OCI-LY1 (cell line): ENCODE results near the gene ARHGEF37.

Experiments
- H2AFZ ChIP-seq: fragments of 200-600 bp; sonication (generic), shearing (Covaris generic); 2 replicates; pipeline ENCODE4 v1.6.0; 2014; ENCODE audit warnings: antibody characterized with exemption, mild to moderate bottlenecking, low read length
- H3F3A ChIP-seq: fragments of 200-600 bp; sonication (generic), shearing (Covaris generic); 2 replicates; pipeline ENCODE4 v1.6.0; 2014; ENCODE audit warnings: mild to moderate bottlenecking, antibody characterized with exemption, low read length, moderate library complexity; ENCODE audit not compliant: insufficient read depth
- H3K27ac ChIP-seq: fragments of 200-600 bp; sonication (generic); 2 replicates; pipeline ENCODE4 v1.5.1; 2014; ENCODE audit warnings: low read length, mixed run types, mild to moderate bottlenecking, low read depth; ENCODE audit not compliant: poor library complexity, severe bottlenecking
- H3K27me3 ChIP-seq: fragments of 200-600 bp; sonication (generic); 2 replicates; pipeline ENCODE4 v1.6.0; 2014; ENCODE audit warnings: antibody characterized with exemption, mild to moderate bottlenecking, low read length, moderate library complexity; ENCODE audit not compliant: insufficient read depth
- H3K36me3 ChIP-seq: fragments of 200-600 bp; sonication (generic); 2 replicates; pipeline ENCODE4 v1.6.1; 2014; ENCODE audit warnings: mild to moderate bottlenecking, antibody characterized with exemption, low read length, moderate library complexity, mixed read lengths; ENCODE audit not compliant: insufficient read depth
- H3K4me1 ChIP-seq: fragments of 200-600 bp; sonication (generic); 2 replicates; pipeline ENCODE4 v1.5.1; 2014; ENCODE audit warnings: mild to moderate bottlenecking, low read length, moderate library complexity; ENCODE audit not compliant: insufficient read depth, severe bottlenecking
- H3K4me2 ChIP-seq: fragments of 200-600 bp; sonication (generic), shearing (Covaris generic); 2 replicates; pipeline ENCODE4 v1.6.1; 2014; ENCODE audit warnings: low read length
- H3K4me3 ChIP-seq: fragments of 200-600 bp; sonication (generic); 2 replicates; pipeline ENCODE4 v1.5.1; 2014; ENCODE audit warnings: low read length, low read depth, mild to moderate bottlenecking, mixed read lengths; ENCODE audit not compliant: poor library complexity, severe bottlenecking
- H3K79me2 ChIP-seq: fragments of 200-600 bp; shearing (Covaris generic); 2 replicates; pipeline ENCODE4 v1.6.1; 2016; ENCODE audit warnings: mixed run types, low read length, mixed read lengths; ENCODE audit not compliant: insufficient read depth
- H3K9ac ChIP-seq: fragments of 200-600 bp; sonication (generic), shearing (Covaris generic); 2 replicates; pipeline ENCODE4 v1.6.1; 2014; ENCODE audit warnings: mild to moderate bottlenecking, low read length, mixed read lengths
- H3K9me2 ChIP-seq: fragments of 200-600 bp; sonication (generic), shearing (Covaris generic); 2 replicates; pipeline ENCODE4 v1.6.1; 2014; ENCODE audit warnings: low read depth, mild to moderate bottlenecking, low read length, mixed read lengths
- H3K9me3 ChIP-seq: fragments of 200-600 bp; shearing (Covaris generic); 2 replicates; pipeline ENCODE4 v1.6.1; 2014; ENCODE audit warnings: low read length, mixed read lengths
- H4K20me1 ChIP-seq: fragments of 200-600 bp; sonication (generic), shearing (Covaris generic); 2 replicates; pipeline ENCODE4 v1.6.0; 2016; ENCODE audit warnings: mild to moderate bottlenecking, low read length; ENCODE audit not compliant: insufficient read depth
- EZH2 ChIP-seq: fragments of 200-600 bp; sonication (generic), shearing (Covaris generic); IDR thresholded peaks from 2 replicates; pipeline ENCODE4 v1.8.0; 2017; ENCODE audit warnings: borderline replicate concordance, mixed run types, mild to moderate bottlenecking, antibody characterized with exemption, low read length, moderate library complexity, mixed read lengths
- TF ChIP-seq, protein P1 (sequence below): fragments of 200-600 bp; sonication (generic), shearing (Covaris generic); IDR thresholded peaks from 2 replicates; pipeline ENCODE4 v1.5.1; 2017; ENCODE audit warnings: mild to moderate bottlenecking, antibody characterized with exemption, low read length, moderate library complexity, mixed read lengths

ARHGEF37 gene

DNA sequence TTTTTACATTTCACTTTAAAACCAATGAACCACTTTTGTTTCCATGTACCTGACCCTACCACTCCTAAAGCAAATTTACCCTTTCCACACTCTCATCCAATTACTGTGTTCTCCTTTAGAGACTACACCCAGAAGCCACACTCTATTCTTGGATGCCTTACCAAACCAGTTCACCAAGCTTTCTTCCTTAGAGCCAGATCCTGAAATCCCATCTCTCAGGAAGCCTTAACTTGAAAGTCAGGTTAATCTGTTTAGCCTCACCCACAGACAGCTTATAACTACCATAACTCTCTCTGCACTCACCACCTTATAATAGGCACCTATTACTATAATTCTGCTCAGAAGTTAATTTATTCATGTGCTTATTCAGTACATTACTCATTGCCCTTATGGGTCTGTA lies 34.3 kb upstream of the ARHGEF37 start:
- peaks cover 33% of the 10 kb centered on the region for H3K4me1 ChIP-seq
- peaks cover 81% of the 10 kb centered on the region for H3K36me3 ChIP-seq
- no peaks in the 10 kb centered on the region for H4K20me1 ChIP-seq
- no peaks in the 10 kb centered on the region for H3K27me3 ChIP-seq
- no peaks in the 10 kb centered on the region for H3F3A ChIP-seq
- no peak overlapping the region for H2AFZ ChIP-seq
- H3K27ac ChIP-seq, result no peak overlapping the region
- no peak overlapping the region for H3K9ac ChIP-seq
- H3K9me2 ChIP-seq, result no peaks in the 10 kb centered on the region
- H3K4me2 ChIP-seq, result no peak overlapping the region; the same call in 1 of the 2 replicates
- no peak for TF ChIP-seq EZH2
- TF ChIP-seq, protein P1, sequence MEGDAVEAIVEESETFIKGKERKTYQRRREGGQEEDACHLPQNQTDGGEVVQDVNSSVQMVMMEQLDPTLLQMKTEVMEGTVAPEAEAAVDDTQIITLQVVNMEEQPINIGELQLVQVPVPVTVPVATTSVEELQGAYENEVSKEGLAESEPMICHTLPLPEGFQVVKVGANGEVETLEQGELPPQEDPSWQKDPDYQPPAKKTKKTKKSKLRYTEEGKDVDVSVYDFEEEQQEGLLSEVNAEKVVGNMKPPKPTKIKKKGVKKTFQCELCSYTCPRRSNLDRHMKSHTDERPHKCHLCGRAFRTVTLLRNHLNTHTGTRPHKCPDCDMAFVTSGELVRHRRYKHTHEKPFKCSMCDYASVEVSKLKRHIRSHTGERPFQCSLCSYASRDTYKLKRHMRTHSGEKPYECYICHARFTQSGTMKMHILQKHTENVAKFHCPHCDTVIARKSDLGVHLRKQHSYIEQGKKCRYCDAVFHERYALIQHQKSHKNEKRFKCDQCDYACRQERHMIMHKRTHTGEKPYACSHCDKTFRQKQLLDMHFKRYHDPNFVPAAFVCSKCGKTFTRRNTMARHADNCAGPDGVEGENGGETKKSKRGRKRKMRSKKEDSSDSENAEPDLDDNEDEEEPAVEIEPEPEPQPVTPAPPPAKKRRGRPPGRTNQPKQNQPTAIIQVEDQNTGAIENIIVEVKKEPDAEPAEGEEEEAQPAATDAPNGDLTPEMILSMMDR, result no peak
- H3K4me3 ChIP-seq, result no peak overlapping the region
- H3K9me3 ChIP-seq, result no peaks in the 10 kb centered on the region
- H3K79me2 ChIP-seq, result peaks cover 85% of the 10 kb centered on the region

DNA sequence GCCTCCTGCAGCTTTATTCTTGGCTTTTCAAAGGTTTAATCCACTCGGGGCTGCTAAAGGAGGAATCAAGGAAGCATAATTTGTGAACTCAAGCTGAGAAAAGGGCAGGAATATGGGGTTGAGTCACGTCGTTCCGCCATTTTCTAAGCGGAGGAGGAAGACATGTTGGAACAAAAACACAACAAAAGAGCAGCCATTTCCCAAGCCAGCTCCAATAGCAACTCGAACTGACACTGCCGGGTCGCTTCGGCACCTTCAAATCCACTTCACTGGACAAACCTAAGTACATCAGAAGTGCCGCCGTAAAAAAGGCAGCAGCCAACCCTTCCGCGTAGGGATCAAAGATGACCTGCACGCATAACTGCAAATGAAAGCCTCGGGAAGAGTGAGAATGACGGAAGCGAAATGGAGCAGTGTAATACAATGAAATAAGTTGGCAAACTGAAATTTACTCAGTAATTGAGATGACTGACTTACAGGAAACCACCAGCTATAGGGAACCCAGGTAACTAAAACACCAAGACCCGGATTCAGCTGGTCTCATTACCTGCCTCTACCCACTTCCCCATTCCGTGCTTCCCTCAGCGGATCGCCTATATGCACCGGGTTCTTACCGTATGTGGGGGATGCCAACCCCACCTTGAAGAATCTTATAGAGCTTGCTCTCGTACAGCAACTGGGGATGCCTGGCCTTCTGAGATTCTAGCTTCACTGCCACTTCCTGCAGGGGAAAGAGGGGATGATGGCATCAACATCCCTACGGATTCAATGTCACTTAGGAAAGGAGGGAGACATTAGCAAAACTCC lies 31.6 kb upstream of the ARHGEF37 start:
- H3K27me3 ChIP-seq, result no peaks in the 10 kb centered on the region
- peak overlapping the region; percentile 87 for H3K27ac ChIP-seq
- H3K4me3 ChIP-seq, result peak overlapping the region; percentile 94
- H3K9ac ChIP-seq, result peak overlapping the region; percentile 97
- no peaks in the 10 kb centered on the region for H3K9me3 ChIP-seq
- no peaks in the 10 kb centered on the region for H3K9me2 ChIP-seq
- H4K20me1 ChIP-seq, result no peaks in the 10 kb centered on the region
- peaks cover 33% of the 10 kb centered on the region for H3K4me1 ChIP-seq
- H3K79me2 ChIP-seq, result peaks cover 63% of the 10 kb centered on the region
- H3K36me3 ChIP-seq, result peaks cover 63% of the 10 kb centered on the region
- TF ChIP-seq, protein P1, result no peak
- no peak for TF ChIP-seq EZH2
- no peak overlapping the region for H2AFZ ChIP-seq
- peak overlapping the region; percentile 96 for H3K4me2 ChIP-seq
- no peaks in the 10 kb centered on the region for H3F3A ChIP-seq

DNA sequence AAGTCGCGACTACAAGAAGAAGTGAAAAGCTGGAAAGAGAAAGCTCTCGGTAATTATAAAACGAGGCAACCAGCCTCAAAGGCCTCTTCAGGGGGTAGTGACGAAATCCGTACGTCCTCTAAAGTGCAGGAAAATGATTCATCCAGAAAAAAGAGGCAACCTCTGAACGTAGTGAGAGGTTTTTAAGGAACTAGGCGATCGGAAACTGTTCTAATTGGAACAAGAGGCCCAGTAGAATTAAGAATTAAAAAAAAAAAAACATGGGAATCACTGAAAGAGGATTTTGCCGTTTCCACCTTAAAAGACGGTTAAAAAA lies 31.1 kb upstream of the ARHGEF37 start:
- Histone ChIP-seq H3F3A (no peaks in the 10 kb centered on the region), H2AFZ (no peak overlapping the region), H3K4me1 (peaks cover 33% of the 10 kb centered on the region)

More for the DNA sequence above, 31.1 kb upstream of the ARHGEF37 start:
- H3K9me3 ChIP-seq, result no peaks in the 10 kb centered on the region
- peak overlapping the region; percentile 97 for H3K9ac ChIP-seq
- no peaks in the 10 kb centered on the region for H3K9me2 ChIP-seq
- peak overlapping the region; percentile 94 for H3K4me3 ChIP-seq
- no peaks in the 10 kb centered on the region for H4K20me1 ChIP-seq
- peak overlapping the region; percentile 87 for H3K27ac ChIP-seq
- H3K36me3 ChIP-seq, result peaks cover 58% of the 10 kb centered on the region
- TF ChIP-seq EZH2, result no peak
- TF ChIP-seq, protein P1, result no peak
- peak overlapping the region; percentile 96 for H3K4me2 ChIP-seq
- H3K79me2 ChIP-seq, result peaks cover 57% of the 10 kb centered on the region
- H3K27me3 ChIP-seq, result no peaks in the 10 kb centered on the region
